H9 (cell line): ENCODE data around the gene BMP3. TPM values are rescaled to one million over a fixed set of nuclear protein-coding genes. Genes with fewer than 3 reads are reported as not detected.

ENCODE experiments used
- DNase-seq: peaks from one replicate; pipeline ENCODE4 v3.0.0-alpha.2; 2017
- H2AFZ ChIP-seq: one replicate; pipeline ENCODE4 v1.6.1; 2013; ENCODE audit warnings: mild to moderate bottlenecking, low read length, control low read depth, moderate library complexity
- H2AK5ac ChIP-seq: 2 replicates; pipeline ENCODE4 v1.6.1; 2013; ENCODE audit warnings: low read length, control low read depth, mixed read lengths; ENCODE audit not compliant: insufficient read length
- H2BK120ac ChIP-seq: one replicate; pipeline ENCODE4 v1.6.1; 2013; ENCODE audit warnings: low read depth, mild to moderate bottlenecking, low read length, control low read depth, inconsistent platforms; ENCODE audit not compliant: poor library complexity, severe bottlenecking
- H2BK12ac ChIP-seq: 2 replicates; pipeline ENCODE4 v1.6.1; 2013; ENCODE audit warnings: low read length, control low read depth, mixed read lengths, low read depth; ENCODE audit not compliant: insufficient read length
- H2BK15ac ChIP-seq: 2 replicates; pipeline ENCODE4 v1.6.1; 2013; ENCODE audit warnings: low read depth, low read length, control low read depth
- H2BK20ac ChIP-seq: one replicate; pipeline ENCODE4 v1.6.1; 2013; ENCODE audit warnings: low read depth, mild to moderate bottlenecking, low read length, control low read depth, inconsistent platforms; ENCODE audit not compliant: poor library complexity, severe bottlenecking
- H2BK5ac ChIP-seq: 2 replicates; pipeline ENCODE4 v1.6.1; 2013; ENCODE audit warnings: low read length, control low read depth, mixed read lengths; ENCODE audit not compliant: insufficient read length
- H3K14ac ChIP-seq: 2 replicates; pipeline ENCODE4 v1.6.1; 2013; ENCODE audit warnings: low read length, control low read depth; ENCODE audit not compliant: insufficient read depth
- H3K18ac ChIP-seq: 2 replicates; pipeline ENCODE4 v1.6.1; 2013; ENCODE audit warnings: low read depth, mild to moderate bottlenecking, mixed read lengths, low read length, control low read depth; ENCODE audit not compliant: insufficient read length
- H3K23ac ChIP-seq: 2 replicates; pipeline ENCODE4 v1.6.1; 2013; ENCODE audit warnings: low read length, control low read depth, mixed read lengths, low read depth; ENCODE audit not compliant: insufficient read length
- H3K23me2 ChIP-seq: 2 replicates; pipeline ENCODE4 v1.6.1; 2013; ENCODE audit warnings: low read depth, mild to moderate bottlenecking, mixed read lengths, low read length, control low read depth; ENCODE audit not compliant: insufficient read length, poor library complexity, severe bottlenecking
- H3K27ac ChIP-seq: 2 replicates; pipeline ENCODE4 v1.5.1; 2013; ENCODE audit warnings: low read length, control low read depth, mixed read lengths, low read depth; ENCODE audit not compliant: insufficient read length
- H3K27me3 ChIP-seq: 2 replicates; pipeline ENCODE4 v1.6.1; 2013; ENCODE audit warnings: low read length, control low read depth, inconsistent platforms; ENCODE audit not compliant: insufficient read depth
- H3K4ac ChIP-seq: 2 replicates; pipeline ENCODE4 v1.6.1; 2013; ENCODE audit warnings: low read depth, mild to moderate bottlenecking, control low read depth, inconsistent platforms, low read length, moderate library complexity
- H3K4me1 ChIP-seq: 2 replicates; pipeline ENCODE4 v1.6.1; 2013; ENCODE audit warnings: low read length, control low read depth, inconsistent platforms; ENCODE audit not compliant: insufficient read depth
- H3K4me2 ChIP-seq: 2 replicates; pipeline ENCODE4 v1.6.1; 2013; ENCODE audit warnings: low read length, control low read depth, mixed read lengths; ENCODE audit not compliant: insufficient read length, insufficient read depth
- H3K56ac ChIP-seq: 2 replicates; pipeline ENCODE4 v1.6.1; 2013; ENCODE audit warnings: low read depth, mild to moderate bottlenecking, mixed read lengths, low read length, control low read depth; ENCODE audit not compliant: insufficient read length
- H3K79me1 ChIP-seq: 2 replicates; pipeline ENCODE4 v1.6.1; 2013; ENCODE audit warnings: low read depth, mild to moderate bottlenecking, moderate library complexity, low read length, control low read depth, inconsistent platforms; ENCODE audit not compliant: insufficient read depth, poor library complexity, severe bottlenecking
- H3K79me2 ChIP-seq: 2 replicates; pipeline ENCODE4 v1.6.1; 2013; ENCODE audit warnings: low read length, control low read depth, inconsistent platforms; ENCODE audit not compliant: insufficient read depth
- H3K9ac ChIP-seq: 2 replicates; pipeline ENCODE4 v1.6.1; 2013; ENCODE audit warnings: low read length, control low read depth, mixed read lengths; ENCODE audit not compliant: insufficient read length; ENCODE audit errors: extremely low read depth
- H3K9me3 ChIP-seq: one replicate; pipeline ENCODE4 v1.6.1; 2013; ENCODE audit warnings: low read depth, low read length, inconsistent platforms; ENCODE audit not compliant: control insufficient read depth
- H3T11ph ChIP-seq: one replicate; pipeline ENCODE4 v1.6.1; 2013; ENCODE audit warnings: mild to moderate bottlenecking, low read length, control low read depth, inconsistent platforms
- H4K20me1 ChIP-seq: one replicate; pipeline ENCODE4 v1.6.1; 2013; ENCODE audit not compliant: control insufficient read depth, insufficient read length, insufficient read depth
- H4K5ac ChIP-seq: 2 replicates; pipeline ENCODE4 v1.6.1; 2013; ENCODE audit warnings: low read depth, mild to moderate bottlenecking, mixed read lengths, low read length, control low read depth; ENCODE audit not compliant: insufficient read length
- H4K8ac ChIP-seq: replicated peaks from 2 replicates; pipeline ENCODE4 v1.6.1; 2013; ENCODE audit warnings: low read length, control low read depth, mixed read lengths, low read depth; ENCODE audit not compliant: insufficient read length
- H4K91ac ChIP-seq: 2 replicates; pipeline ENCODE4 v1.6.1; 2013; ENCODE audit warnings: low read depth, mild to moderate bottlenecking, moderate library complexity, mixed read lengths, low read length, control low read depth; ENCODE audit not compliant: insufficient read length
- H3K27ac Mint-ChIP-seq, 3 experiments: 2 replicates in 2 of 3; 3 replicates in 1 of 3; pipeline ENCODE4 v1.8.0; 2020 to 2021; ENCODE audit warnings: mixed read lengths in 3 of 3, mild to moderate bottlenecking in 1 of 3, moderate library complexity in 1 of 3
- H3K27me3 Mint-ChIP-seq: 2 replicates; pipeline ENCODE4 v1.8.0; 2021; ENCODE audit warnings: low read depth, mild to moderate bottlenecking, moderate library complexity, mixed read lengths
- H3K36me3 Mint-ChIP-seq, 3 experiments: 2 replicates in 2 of 3; 3 replicates in 1 of 3; pipeline ENCODE4 v1.8.0; 2020 to 2021; ENCODE audit warnings: low read depth in 3 of 3, mixed read lengths in 3 of 3; ENCODE audit not compliant: insufficient read depth in 1 of 3
- H3K4me1 Mint-ChIP-seq, 2 experiments: 2 replicates each; pipeline ENCODE4 v1.8.0; 2020; ENCODE audit warnings: mixed read lengths in 2 of 2
- H3K4me3 Mint-ChIP-seq, 2 experiments: 2 replicates in 1 of 2; 3 replicates in 1 of 2; pipeline ENCODE4 v1.8.0; 2020 to 2021; ENCODE audit warnings: mild to moderate bottlenecking in 2 of 2, mixed read lengths in 2 of 2, moderate library complexity in 1 of 2
- H3K9me3 Mint-ChIP-seq, 2 experiments: 2 replicates in 1 of 2; 3 replicates in 1 of 2; pipeline ENCODE4 v1.8.0; 2020; ENCODE audit warnings: mild to moderate bottlenecking in 2 of 2, mixed read lengths in 2 of 2, moderate library complexity in 1 of 2
- WGBS: extraction: QIAGEN DNeasy Blood & Tissue Kit; methylation state at CpG from one replicate; pipeline ENCODE4 v1.1.7; 2013; ENCODE audit warnings: missing lambda C conversion rate, low lambda C conversion rate, mixed read lengths; ENCODE audit not compliant: insufficient read length; ENCODE audit errors: extremely low coverage; 5-methylcytosine and 5-hydroxymethylcytosine counted together
- total RNA-seq: library from RNA; stranded (reverse); gene quantifications from 2 replicates; pipeline ENCODE4 v1.2.1, GENCODE V29; 2021
- TF ChIP-seq, protein P1 (sequence below): fragments of 200-600 bp; sonication (generic); conservative IDR thresholded peaks from 3 replicates; pipeline ENCODE4 v1.8.0; 2021; ENCODE audit warnings: antibody characterized with exemption, mild to moderate bottlenecking

Gene BMP3
- total RNA-seq, 1 experiment from 2014 or later, result not detected

GRCh38 chr4:81085979-81086378 lies 55.5 kb downstream of the BMP3 start:
- no peak overlapping the region for H3K27ac Mint-ChIP-seq

More at GRCh38 chr4:81085979-81086378, 55.5 kb downstream of the BMP3 start:
- Mint-ChIP-seq H3K9me3 (peaks cover 10 to 12% of the 10 kb centered on the region in 2 experiments; a peak in 4 of 5 replicates), H3K27me3 (no peaks in the 10 kb centered on the region), H3K4me3 (no peak overlapping the region), H3K36me3 (peaks cover 6 to 10% (median 6%) of the 10 kb centered on the region in 3 experiments; a peak in 4 of 7 replicates), H3K4me1 (no peaks in the 10 kb centered on the region)
- H3K79me1 ChIP-seq, result no peaks in the 10 kb centered on the region
- DNase-seq, result no peak
- H3K79me2 ChIP-seq, result no peaks in the 10 kb centered on the region
- H3K27ac ChIP-seq, result no peak overlapping the region
- H3K23me2 ChIP-seq, result no peaks in the 10 kb centered on the region
- H3K14ac ChIP-seq, result no peak overlapping the region
- no peak overlapping the region for H4K5ac ChIP-seq
- no peak overlapping the region for H3K4ac ChIP-seq
- H2AFZ ChIP-seq, result no peak overlapping the region
- no peak overlapping the region for H4K91ac ChIP-seq
- no peaks in the 10 kb centered on the region for H3K4me1 ChIP-seq
- no peak overlapping the region for H3K9ac ChIP-seq
- WGBS, result no CpG with 5 or more reads among the region's 3 CpGs
- no peaks in the 10 kb centered on the region for H3K27me3 ChIP-seq
- no peak overlapping the region for H3T11ph ChIP-seq
- H3K4me2 ChIP-seq, result no peak overlapping the region
- H2BK5ac ChIP-seq, result no peak overlapping the region
- no peak overlapping the region for H2BK20ac ChIP-seq
- H3K23ac ChIP-seq, result no peak overlapping the region
- TF ChIP-seq, protein P1, sequence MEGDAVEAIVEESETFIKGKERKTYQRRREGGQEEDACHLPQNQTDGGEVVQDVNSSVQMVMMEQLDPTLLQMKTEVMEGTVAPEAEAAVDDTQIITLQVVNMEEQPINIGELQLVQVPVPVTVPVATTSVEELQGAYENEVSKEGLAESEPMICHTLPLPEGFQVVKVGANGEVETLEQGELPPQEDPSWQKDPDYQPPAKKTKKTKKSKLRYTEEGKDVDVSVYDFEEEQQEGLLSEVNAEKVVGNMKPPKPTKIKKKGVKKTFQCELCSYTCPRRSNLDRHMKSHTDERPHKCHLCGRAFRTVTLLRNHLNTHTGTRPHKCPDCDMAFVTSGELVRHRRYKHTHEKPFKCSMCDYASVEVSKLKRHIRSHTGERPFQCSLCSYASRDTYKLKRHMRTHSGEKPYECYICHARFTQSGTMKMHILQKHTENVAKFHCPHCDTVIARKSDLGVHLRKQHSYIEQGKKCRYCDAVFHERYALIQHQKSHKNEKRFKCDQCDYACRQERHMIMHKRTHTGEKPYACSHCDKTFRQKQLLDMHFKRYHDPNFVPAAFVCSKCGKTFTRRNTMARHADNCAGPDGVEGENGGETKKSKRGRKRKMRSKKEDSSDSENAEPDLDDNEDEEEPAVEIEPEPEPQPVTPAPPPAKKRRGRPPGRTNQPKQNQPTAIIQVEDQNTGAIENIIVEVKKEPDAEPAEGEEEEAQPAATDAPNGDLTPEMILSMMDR, result no peak
- no peak overlapping the region for H3K56ac ChIP-seq
- no peak overlapping the region for H3K18ac ChIP-seq
- H2BK12ac ChIP-seq, result no peak overlapping the region
- no peaks in the 10 kb centered on the region for H4K20me1 ChIP-seq
- no peak overlapping the region for H4K8ac ChIP-seq
- no peaks in the 10 kb centered on the region for H3K9me3 ChIP-seq
- H2BK120ac ChIP-seq, result no peak overlapping the region
- no peak overlapping the region for H2AK5ac ChIP-seq
- no peak overlapping the region for H2BK15ac ChIP-seq
